HepG2 (cell line): ENCODE results near the gene SVOP. TPM values are rescaled to one million over a fixed set of nuclear protein-coding genes. Genes with fewer than 3 reads are reported as not detected.

Experiments used
- BRD4 ChIP-seq: sonication (generic); formaldehyde crosslinking; IDR thresholded peaks from 2 replicates; pipeline ENCODE4 v1.4.0; 2020; ENCODE audit warnings: missing genetic modification reagents
- CHD2 ChIP-seq: IDR thresholded peaks from 2 replicates; pipeline ENCODE4 v1.6.1; 2011; ENCODE audit warnings: low read depth, low read length, improper control_type of control experiment
- MTF1 ChIP-seq: sonication (generic); formaldehyde crosslinking; IDR thresholded peaks from 2 replicates; pipeline ENCODE4 v1.5.0; 2020; ENCODE audit warnings: missing genetic modification reagents
- PBX3 ChIP-seq: sonication (generic); formaldehyde crosslinking; IDR thresholded peaks from 2 replicates; pipeline ENCODE4 v1.8.1; 2023; ENCODE audit warnings: missing genetic modification reagents, inconsistent platforms, borderline replicate concordance
- REPIN1 ChIP-seq: sonication (generic); formaldehyde crosslinking; IDR thresholded peaks from 2 replicates; pipeline ENCODE4 v1.8.0; 2022; ENCODE audit warnings: missing genetic modification reagents, low read depth, mild to moderate bottlenecking, borderline replicate concordance
- RERE ChIP-seq: IDR thresholded peaks from 2 replicates; pipeline ENCODE4 v1.6.1; 2016; ENCODE audit warnings: low read depth, missing genetic modification reagents, missing compliant biosample characterization
- TOPORS ChIP-seq: sonication (generic); formaldehyde crosslinking; IDR thresholded peaks from 2 replicates; pipeline ENCODE4 v1.8.0; 2023; ENCODE audit warnings: mild to moderate bottlenecking, missing genetic modification reagents
- USF2 ChIP-seq, 2 experiments: sonication (generic) in 1 of 2; formaldehyde crosslinking in 1 of 2; IDR thresholded peaks; 2 replicates each; pipeline versions ENCODE4 v1.5.1 to v1.6.1; 2011 to 2020; ENCODE audit warnings: borderline replicate concordance in 1 of 2, low read depth in 1 of 2, low read length in 1 of 2, mild to moderate bottlenecking in 1 of 2, missing genetic modification reagents in 1 of 2, moderate library complexity in 1 of 2
- ZFP90 ChIP-seq: sonication (generic); formaldehyde crosslinking; IDR thresholded peaks from 2 replicates; pipeline ENCODE4 v1.8.0; 2022; ENCODE audit warnings: missing genetic modification reagents, mild to moderate bottlenecking, inconsistent platforms, borderline replicate concordance
- ZNF136 ChIP-seq: sonication (generic); formaldehyde crosslinking; IDR thresholded peaks from 2 replicates; pipeline ENCODE4 v1.8.1; 2022; ENCODE audit warnings: low read depth, mild to moderate bottlenecking, moderate library complexity, missing genetic modification reagents
- ZNF414 ChIP-seq: sonication (generic); formaldehyde crosslinking; IDR thresholded peaks from 2 replicates; pipeline ENCODE4 v1.5.0; 2020; ENCODE audit warnings: missing genetic modification reagents
- ZNF567 ChIP-seq: sonication (generic); formaldehyde crosslinking; IDR thresholded peaks from 2 replicates; pipeline ENCODE4 v1.8.1; 2023; ENCODE audit warnings: mild to moderate bottlenecking, missing genetic modification reagents, borderline replicate concordance
- ZNF580 ChIP-seq: IDR thresholded peaks from 2 replicates; pipeline ENCODE4 v1.6.1; 2016; ENCODE audit warnings: low read depth, borderline replicate concordance
- ZNF652 ChIP-seq: IDR thresholded peaks from 2 replicates; pipeline ENCODE4 v1.6.1; 2016; ENCODE audit warnings: low read depth, borderline replicate concordance
- ZNF713 ChIP-seq: sonication (generic); formaldehyde crosslinking; IDR thresholded peaks from 2 replicates; pipeline ENCODE4 v1.4.0; 2020; ENCODE audit warnings: mild to moderate bottlenecking, missing genetic modification reagents
- polyA plus RNA-seq, 8 experiments: library from polyadenylated mRNA; depleted of rRNA in 3 of 8; stranded (reverse) in 7 of 8; unstranded in 1 of 8; fragments of >200 nt; fragmentation: Illumina TruSeq in 4 of 8; extraction: Trizol in 4 of 8; gene quantifications; 2 replicates each; pipeline versions ENCODE4 v1.2.1 to v1.2.3, GENCODE V29; 2011 to 2016; ENCODE audit warnings: low read depth in 4 of 8, missing spikeins in 1 of 8, mixed read lengths in 1 of 8; ENCODE audit not compliant: insufficient read depth in 1 of 8
- total RNA-seq, 5 experiments: library from RNA; depleted of rRNA; stranded (reverse); fragments of >200 nt; fragmentation: Illumina TruSeq; extraction: Trizol; gene quantifications; 2 replicates each; pipeline ENCODE4 v1.2.3, GENCODE V29; 2016; ENCODE audit warnings: low read depth in 1 of 5

Gene SVOP
- total and polyA plus RNA-seq, 2 of the 13 experiments (the other 11 are each of a cell fraction or from before 2014, with no cell fraction given), result not detected

- TF ChIP-seq CHD2 (peak; percentile 67), ZNF580 (CRISPR knock-in tag) (peak; percentile 94), USF2 (IDR thresholded peaks at IDR 0.05; ENCODE audit: low read depth, low read length) (no peak), USF2 (CRISPR knock-in tag; IDR thresholded peaks at IDR 0.05; ENCODE audit: borderline replicate concordance) (no peak), ZFP90 (peak; percentile 57; the same call in 1 of the 2 replicates), ZNF713 (no peak), BRD4 (CRISPR knock-in tag) (peak; percentile 88), REPIN1 (CRISPR knock-in tag) (peak; percentile 92), TOPORS (CRISPR knock-in tag) (0 out of 2 replicates have a peak, but pooled peaks have one; percentile 69), ZNF136 (CRISPR knock-in tag) (no peak), ZNF567 (CRISPR knock-in tag) (peak; percentile 78; the same call in 1 of the 2 replicates), ZNF652 (CRISPR knock-in tag) (no peak), MTF1 (no peak; the same call in 1 of the 2 replicates), ZNF414 (CRISPR knock-in tag) (peak; percentile 62; the same call in 1 of the 2 replicates), PBX3 (no peak), RERE (CRISPR knock-in tag) (peak; percentile 72)
Measured at GRCh38 chr12:109052414-109053323, 31.8 kb upstream of the SVOP start, which contains the start of gene USP30 (continued).
